HUES64 (cell line): ENCODE results near the gene COL23A1.

ENCODE experiments used
- H3K27ac ChIP-seq: 2 replicates; pipeline ENCODE4 v1.7.0; 2013; ENCODE audit warnings: low read depth, low read length, inconsistent platforms
- H3K27me3 ChIP-seq: 2 replicates; pipeline ENCODE4 v1.6.1; 2013; ENCODE audit warnings: mild to moderate bottlenecking, low read length; ENCODE audit not compliant: insufficient read depth
- H3K36me3 ChIP-seq: 2 replicates; pipeline ENCODE4 v1.6.1; 2013; ENCODE audit warnings: mild to moderate bottlenecking, low read length; ENCODE audit not compliant: insufficient read depth
- H3K4me1 ChIP-seq: 2 replicates; pipeline ENCODE4 v1.6.1; 2013; ENCODE audit warnings: mild to moderate bottlenecking, low read length, moderate library complexity; ENCODE audit not compliant: insufficient read depth
- H3K4me3 ChIP-seq: 2 replicates; pipeline ENCODE4 v1.5.1; 2013; ENCODE audit warnings: mild to moderate bottlenecking, low read length, moderate library complexity
- H3K9ac ChIP-seq: 2 replicates; pipeline ENCODE4 v1.6.1; 2013; ENCODE audit warnings: mild to moderate bottlenecking, low read depth, low read length
- H3K9me3 ChIP-seq: 2 replicates; pipeline ENCODE4 v1.6.1; 2013; ENCODE audit warnings: low read depth, low read length; ENCODE audit not compliant: insufficient read depth
- WGBS: fragments of 150-250, 120-280 bp; methylation state at CpG from one replicate; pipeline ENCODE4 v1.1.7; 2013; ENCODE audit warnings: missing lambda C conversion rate; 5-methylcytosine and 5-hydroxymethylcytosine counted together

COL23A1 gene

DNA sequence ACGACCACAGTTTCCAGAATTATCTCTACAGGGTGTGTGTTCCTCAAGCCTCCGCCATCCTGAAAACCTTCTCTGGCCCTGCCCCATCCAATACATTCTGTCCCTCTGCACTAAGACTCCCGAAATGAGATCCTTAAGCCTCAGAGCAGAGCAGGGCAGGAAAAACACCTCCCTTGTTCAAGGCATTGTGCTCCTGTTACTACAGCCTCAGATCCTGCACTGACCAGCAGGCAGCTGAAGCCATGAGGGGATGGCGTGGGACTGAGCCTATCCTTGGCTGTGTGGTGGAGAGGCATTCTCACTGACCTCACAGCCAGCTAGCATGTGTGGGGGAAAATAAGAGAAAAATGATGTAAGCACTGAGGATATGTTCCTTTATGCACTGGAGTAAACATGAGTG is 250.9 kb downstream of the COL23A1 start:
- H3K4me3 ChIP-seq = no peak overlapping the region
- H3K9ac ChIP-seq = no peak overlapping the region
- H3K27ac ChIP-seq = no peak overlapping the region
- 93% methylated on average over 4 of the region's 4 CpGs for WGBS
- H3K4me1 ChIP-seq = peaks cover 4% of the 10 kb centered on the region; the same call in 1 of the 2 replicates
- no peaks in the 10 kb centered on the region for H3K27me3 ChIP-seq
- no peaks in the 10 kb centered on the region for H3K36me3 ChIP-seq
- no peaks in the 10 kb centered on the region for H3K9me3 ChIP-seq

DNA sequence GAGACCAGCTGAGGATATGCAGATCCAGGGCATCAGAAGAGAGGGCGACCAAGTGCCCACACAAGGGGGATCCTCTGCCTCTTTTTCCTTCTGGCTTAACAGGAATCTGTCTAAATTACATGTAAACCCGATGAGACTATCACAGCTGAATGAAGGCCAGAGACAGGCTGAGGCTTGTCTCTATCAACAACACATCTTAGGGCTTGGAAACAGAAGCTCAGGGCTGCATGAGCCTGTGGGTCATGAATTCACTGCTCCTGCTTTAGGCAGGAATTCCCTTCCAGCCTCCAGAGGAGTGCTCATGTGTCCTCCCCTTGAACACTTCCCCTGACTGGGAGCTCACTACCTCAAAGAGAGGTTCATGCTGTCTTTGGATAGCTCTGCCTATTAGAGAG is 251.4 kb downstream of the COL23A1 start:
- no peak overlapping the region for H3K27ac ChIP-seq
- H3K36me3 ChIP-seq = no peaks in the 10 kb centered on the region
- no peaks in the 10 kb centered on the region for H3K9me3 ChIP-seq
- 88% methylated on average over 2 of the region's 2 CpGs for WGBS
- H3K4me3 ChIP-seq = no peak overlapping the region
- peaks cover 4% of the 10 kb centered on the region; the same call in 1 of the 2 replicates for H3K4me1 ChIP-seq
- H3K9ac ChIP-seq = no peak overlapping the region
- H3K27me3 ChIP-seq = no peaks in the 10 kb centered on the region

GRCh38 chr5:178338126-178338749 is 252.0 kb downstream of the COL23A1 start:
- H3K36me3 ChIP-seq = no peaks in the 10 kb centered on the region
- H3K27ac ChIP-seq = no peak overlapping the region
- no peaks in the 10 kb centered on the region for H3K9me3 ChIP-seq
- no peak overlapping the region for H3K9ac ChIP-seq
- no peaks in the 10 kb centered on the region for H3K27me3 ChIP-seq
- 89% methylated on average over 11 of the region's 11 CpGs for WGBS
- H3K4me3 ChIP-seq = no peak overlapping the region
- peaks cover 4% of the 10 kb centered on the region; the same call in 1 of the 2 replicates for H3K4me1 ChIP-seq

- Histone ChIP-seq H3K36me3 (no peaks in the 10 kb centered on the region), H3K27me3 (no peaks in the 10 kb centered on the region), H3K4me3 (no peak overlapping the region), H3K9me3 (no peaks in the 10 kb centered on the region), H3K9ac (no peak overlapping the region), H3K4me1 (peaks cover 4% of the 10 kb centered on the region; the same call in 1 of the 2 replicates), H3K27ac (no peak overlapping the region)
- 89% methylated on average over 7 of the region's 7 CpGs for WGBS
These were observed 252.9 kb downstream of the COL23A1 start for GRCh38 chr5:178337334-178337741.

DNA sequence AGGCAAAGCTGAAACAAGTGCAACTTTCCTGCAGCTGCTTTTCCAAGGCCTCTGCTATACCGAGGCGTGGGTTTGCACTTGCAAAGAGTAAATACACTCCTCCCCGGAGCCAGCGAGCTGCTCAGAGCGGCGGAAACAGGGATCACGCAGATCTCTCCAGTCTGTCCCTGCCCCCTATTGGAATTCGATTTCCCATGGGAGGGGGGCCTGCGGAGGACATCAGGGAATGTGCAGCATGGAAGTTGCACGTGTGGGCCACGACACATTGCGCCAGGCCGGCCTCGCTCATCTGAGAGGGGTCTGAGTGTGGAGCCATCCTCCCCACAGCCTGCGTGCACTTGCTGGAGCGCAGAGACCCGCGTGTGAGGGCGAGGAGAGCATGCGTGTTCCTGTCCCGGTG is 253.3 kb downstream of the COL23A1 start:
- Histone ChIP-seq H3K27me3 (no peaks in the 10 kb centered on the region), H3K27ac (no peak overlapping the region), H3K9ac (no peak overlapping the region), H3K4me1 (peaks cover 4% of the 10 kb centered on the region; the same call in 1 of the 2 replicates), H3K9me3 (no peaks in the 10 kb centered on the region), H3K36me3 (no peaks in the 10 kb centered on the region), H3K4me3 (no peak overlapping the region)
- 78% methylated on average over 21 of the region's 21 CpGs for WGBS

GRCh38 chr5:178335302-178336030 is 254.7 kb downstream of the COL23A1 start:
- Histone ChIP-seq H3K36me3 (no peaks in the 10 kb centered on the region), H3K27ac (no peak overlapping the region), H3K9me3 (no peaks in the 10 kb centered on the region), H3K9ac (no peak overlapping the region), H3K4me3 (no peak overlapping the region), H3K4me1 (peaks cover 4% of the 10 kb centered on the region; the same call in 1 of the 2 replicates), H3K27me3 (no peaks in the 10 kb centered on the region)
- 94% methylated on average over 8 of the region's 8 CpGs for WGBS

DNA sequence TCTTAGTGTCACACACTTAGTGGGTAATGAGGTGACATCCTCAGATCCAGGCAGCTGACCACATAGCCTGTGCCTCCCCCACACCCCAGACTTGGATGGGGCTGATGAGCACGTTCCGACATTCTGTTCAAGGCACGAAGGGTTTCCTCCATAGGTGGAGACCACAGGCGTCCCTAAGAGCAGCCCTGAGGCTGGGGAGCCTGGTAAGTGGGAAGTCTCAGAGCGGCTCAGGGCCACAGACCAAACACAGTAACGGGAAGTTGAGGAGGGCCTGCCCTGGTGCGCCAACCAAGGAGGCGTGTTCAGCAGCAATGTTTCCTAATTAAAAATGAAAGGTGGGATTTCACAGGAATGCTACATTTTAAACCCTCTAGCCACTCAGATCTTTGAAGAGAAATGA is 255.3 kb downstream of the COL23A1 start:
- Histone ChIP-seq H3K4me3 (no peak overlapping the region), H3K4me1 (peaks cover 4% of the 10 kb centered on the region; the same call in 1 of the 2 replicates), H3K27me3 (no peaks in the 10 kb centered on the region), H3K9ac (no peak overlapping the region), H3K9me3 (no peaks in the 10 kb centered on the region), H3K36me3 (no peaks in the 10 kb centered on the region), H3K27ac (no peak overlapping the region)
- WGBS = 95% methylated on average over 8 of the region's 8 CpGs

DNA sequence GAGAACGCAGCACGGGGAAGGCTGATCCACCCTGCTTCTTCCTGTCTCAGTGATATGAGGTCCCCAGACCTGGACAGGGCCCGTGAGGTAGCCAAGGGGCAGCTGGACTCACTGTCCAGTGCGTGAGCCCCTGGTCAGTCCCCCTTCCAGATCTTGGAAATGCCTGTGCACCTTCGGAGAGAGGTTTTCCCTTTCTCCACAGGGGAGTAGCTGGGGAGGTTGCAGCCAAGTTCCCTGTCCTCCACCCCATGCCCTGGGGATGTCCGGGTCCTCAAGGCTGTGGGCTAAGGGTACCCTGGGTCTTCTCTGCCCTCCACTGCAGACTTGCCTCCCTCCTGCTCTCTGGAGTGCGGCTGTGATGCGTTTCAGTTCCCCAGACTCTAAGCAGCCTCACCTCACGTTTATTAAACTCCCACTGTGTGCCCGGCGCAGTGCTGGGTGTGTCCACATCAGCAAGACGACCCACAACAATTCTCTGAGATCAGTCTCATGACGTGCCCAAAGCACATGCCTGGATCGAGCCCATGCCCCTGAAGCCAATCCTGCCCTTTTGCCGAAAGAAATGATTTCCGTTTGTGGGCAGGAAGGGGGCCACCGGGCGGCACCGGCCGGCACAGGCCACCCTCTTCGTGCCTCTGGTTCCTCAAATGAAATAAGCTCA is 256.2 kb downstream of the COL23A1 start:
- Histone ChIP-seq H3K27me3 (no peaks in the 10 kb centered on the region), H3K27ac (no peak overlapping the region), H3K4me3 (no peak overlapping the region), H3K9ac (no peak overlapping the region), H3K36me3 (no peaks in the 10 kb centered on the region), H3K4me1 (peaks cover 6% of the 10 kb centered on the region), H3K9me3 (no peaks in the 10 kb centered on the region)
- WGBS = 89% methylated on average over 21 of the region's 21 CpGs

DNA sequence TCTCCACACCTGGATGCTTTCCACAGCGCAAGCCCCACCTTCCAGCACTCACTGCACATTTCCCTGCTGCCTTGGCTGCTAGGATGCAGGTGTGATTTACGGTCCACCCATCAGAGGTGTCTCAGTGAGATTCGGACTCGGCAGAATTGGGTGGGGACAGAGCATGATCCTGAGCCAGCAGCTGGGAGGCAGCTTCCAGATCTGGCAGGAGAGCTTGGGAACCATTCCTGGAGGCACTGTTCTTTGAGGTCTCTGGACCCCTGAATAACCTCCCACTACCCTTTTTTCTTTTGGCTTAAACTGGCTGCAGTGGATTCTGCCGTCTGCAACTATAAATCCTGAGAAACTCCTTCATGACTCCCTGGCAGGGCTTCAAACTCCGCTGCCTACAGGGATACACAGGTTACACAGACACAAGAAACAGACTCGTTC is 258.0 kb downstream of the COL23A1 start:
- no peak overlapping the region for H3K27ac ChIP-seq
- 94% methylated on average over 7 of the region's 7 CpGs for WGBS
- H3K9me3 ChIP-seq = no peaks in the 10 kb centered on the region
- no peaks in the 10 kb centered on the region for H3K27me3 ChIP-seq
- no peaks in the 10 kb centered on the region for H3K36me3 ChIP-seq
- no peak overlapping the region for H3K4me3 ChIP-seq
- H3K9ac ChIP-seq = no peak overlapping the region
- H3K4me1 ChIP-seq = peaks cover 11% of the 10 kb centered on the region

DNA sequence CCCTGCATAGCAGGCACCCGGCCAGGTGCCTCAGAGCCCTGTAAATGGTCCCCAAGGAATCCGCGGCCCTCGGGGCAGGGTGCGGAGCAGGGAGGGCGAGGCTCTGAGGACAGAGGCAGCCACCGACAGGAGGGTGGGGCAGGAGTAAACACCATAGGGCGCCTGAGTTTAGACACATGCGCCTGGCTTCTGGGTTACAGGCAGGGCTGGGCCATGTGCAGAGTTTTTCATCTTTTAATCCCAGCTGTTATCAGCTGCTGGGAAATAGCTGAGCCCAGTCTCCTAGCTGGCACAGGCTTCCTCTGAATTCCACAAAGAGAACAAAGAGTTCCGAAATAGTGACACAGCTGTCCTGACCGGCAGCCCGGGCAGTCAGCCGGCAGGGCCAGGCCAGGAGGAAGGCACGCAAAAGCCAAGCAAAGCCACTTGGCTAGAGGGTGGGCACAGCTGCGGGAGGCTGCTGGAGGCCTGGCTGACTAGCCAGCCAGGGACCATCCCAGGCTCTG is 258.6 kb downstream of the COL23A1 start:
- H3K4me1 ChIP-seq = peaks cover 7% of the 10 kb centered on the region; the same call in 1 of the 2 replicates
- H3K27me3 ChIP-seq = no peaks in the 10 kb centered on the region
- H3K27ac ChIP-seq = no peak overlapping the region
- H3K9me3 ChIP-seq = no peaks in the 10 kb centered on the region
- no peak overlapping the region for H3K4me3 ChIP-seq
- 91% methylated on average over 15 of the region's 15 CpGs for WGBS
- no peak overlapping the region for H3K9ac ChIP-seq
- H3K36me3 ChIP-seq = no peaks in the 10 kb centered on the region

DNA sequence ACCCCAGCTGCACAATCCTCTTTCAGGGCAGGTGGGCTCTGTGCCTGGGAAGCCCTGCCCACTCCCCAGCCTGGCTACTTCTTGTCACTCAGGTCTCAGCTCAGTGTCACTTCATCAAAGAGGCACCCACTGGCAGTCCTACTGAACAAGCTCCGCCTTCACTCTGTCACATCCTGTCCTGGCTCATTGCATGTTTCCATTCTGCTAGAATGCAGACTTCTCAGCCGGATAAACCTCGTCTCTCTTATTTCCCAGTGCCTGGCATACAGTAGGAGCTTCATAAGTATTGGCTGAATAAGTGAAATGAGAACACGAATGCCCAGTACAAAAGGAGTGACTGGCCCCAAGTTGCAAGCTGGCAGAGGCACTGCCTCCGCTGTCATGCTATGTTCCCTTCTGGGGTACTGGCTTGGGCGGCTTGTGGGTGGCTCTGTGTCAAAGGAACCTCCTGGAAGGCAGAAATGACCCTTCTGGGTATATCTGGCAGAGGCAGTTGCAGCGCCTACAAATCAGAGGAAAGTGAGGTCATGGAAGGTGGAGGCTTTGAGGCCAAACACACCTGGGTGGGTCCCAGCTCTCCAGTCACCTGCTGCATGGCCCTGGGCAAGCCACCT is 259.3 kb downstream of the COL23A1 start:
- H3K9ac ChIP-seq = no peak overlapping the region
- no peaks in the 10 kb centered on the region for H3K9me3 ChIP-seq
- WGBS = 92% methylated on average over 7 of the region's 7 CpGs
- H3K36me3 ChIP-seq = no peaks in the 10 kb centered on the region
- no peak overlapping the region for H3K4me3 ChIP-seq
- peaks cover 7% of the 10 kb centered on the region; the same call in 1 of the 2 replicates for H3K4me1 ChIP-seq
- no peak overlapping the region for H3K27ac ChIP-seq
- H3K27me3 ChIP-seq = no peaks in the 10 kb centered on the region
